ENCODE measurements around the gene RINL.
"Not testable (repeated sequence)": the region's sequence is repeated elsewhere in the genome, so short reads cannot be mapped to it uniquely, and the experiment has no call there.

Gene RINL

DNA sequence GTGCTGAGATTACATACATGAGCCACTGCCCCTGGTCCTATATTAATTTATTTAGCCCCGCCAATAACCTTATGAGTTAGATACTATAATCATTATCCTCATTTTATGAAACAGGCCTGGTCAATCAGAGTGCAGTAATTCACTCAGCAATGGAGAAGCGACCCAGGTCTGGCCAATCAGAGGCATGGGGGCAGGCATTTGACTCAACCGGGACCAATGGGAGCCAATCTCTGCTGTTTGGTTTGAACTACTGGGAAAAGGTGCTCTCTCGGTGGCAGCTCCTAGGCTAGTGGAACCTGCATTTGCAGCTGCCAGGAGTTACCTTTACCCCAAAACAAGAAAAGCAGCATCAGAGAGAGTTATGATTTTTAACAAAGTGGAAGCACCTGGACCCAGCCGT, 14.8 kb upstream of the RINL start:
- Mint-ChIP-seq H3K27me3 (no peaks in the 10 kb centered on the region), H3K9me3 (no peaks in the 10 kb centered on the region), H3K36me3 (ENCODE audit: low read depth) (peaks cover 5% of the 10 kb centered on the region), H3K27ac (no peak overlapping the region), H3K4me3 (no peak overlapping the region), H3K4me1 (peaks cover 6% of the 10 kb centered on the region)
- ATAC-seq (no peak), DNase-seq (no peak)

DNA sequence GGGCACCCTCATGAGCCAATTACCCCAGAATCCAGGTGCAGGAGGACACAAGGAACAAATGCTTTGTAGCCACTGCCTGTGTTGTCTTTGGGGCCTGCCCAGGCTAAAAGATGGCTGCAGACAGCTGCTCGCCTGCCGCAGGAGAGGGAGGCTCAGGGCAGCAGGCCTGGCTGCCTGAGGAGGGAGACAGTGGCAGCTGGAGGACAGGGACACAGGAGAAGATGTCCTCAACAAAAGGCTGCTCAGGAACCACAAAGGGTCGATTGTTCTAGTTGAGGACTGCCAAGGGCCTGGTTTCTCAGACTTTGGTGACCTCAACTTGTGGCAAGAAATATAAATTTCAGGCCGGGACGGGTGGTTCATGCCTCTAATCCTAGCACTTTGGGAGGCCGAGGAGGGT, 13.7 kb upstream of the RINL start:
- no peak for ATAC-seq
- H3K27ac Mint-ChIP-seq, result no peak overlapping the region
- peaks cover 5% of the 10 kb centered on the region for H3K36me3 Mint-ChIP-seq (ENCODE audit: low read depth)

DNA sequence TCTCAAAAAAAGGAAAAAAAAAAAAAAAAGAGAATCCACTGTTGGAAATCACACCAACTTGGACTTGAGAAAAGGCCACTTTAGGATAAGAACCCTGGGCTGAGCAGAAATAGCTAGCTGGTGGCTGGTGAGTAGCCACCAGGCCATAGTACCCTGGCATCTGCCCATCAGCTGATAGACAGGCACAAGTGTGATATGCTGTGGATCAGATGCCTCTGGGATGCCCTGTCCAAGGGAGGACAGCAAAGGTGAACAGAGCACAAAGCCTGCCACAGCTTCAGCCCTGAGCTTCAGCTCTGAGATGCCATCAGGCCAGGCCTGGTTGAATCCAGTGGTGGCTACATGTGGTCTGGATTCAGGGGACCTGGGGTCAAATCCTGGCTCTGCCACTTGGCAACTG, 12.6 kb upstream of the RINL start:
- Mint-ChIP-seq H3K4me1 (no peaks in the 10 kb centered on the region), H3K4me3 (no peak overlapping the region), H3K36me3 (ENCODE audit: low read depth) (peaks cover 5% of the 10 kb centered on the region)

More for the DNA sequence above, 13.7 kb upstream of the RINL start:
- no peak for DNase-seq
- Mint-ChIP-seq H3K4me3 (no peak overlapping the region), H3K27me3 (no peaks in the 10 kb centered on the region), H3K9me3 (no peaks in the 10 kb centered on the region), H3K4me1 (no peaks in the 10 kb centered on the region)

DNA sequence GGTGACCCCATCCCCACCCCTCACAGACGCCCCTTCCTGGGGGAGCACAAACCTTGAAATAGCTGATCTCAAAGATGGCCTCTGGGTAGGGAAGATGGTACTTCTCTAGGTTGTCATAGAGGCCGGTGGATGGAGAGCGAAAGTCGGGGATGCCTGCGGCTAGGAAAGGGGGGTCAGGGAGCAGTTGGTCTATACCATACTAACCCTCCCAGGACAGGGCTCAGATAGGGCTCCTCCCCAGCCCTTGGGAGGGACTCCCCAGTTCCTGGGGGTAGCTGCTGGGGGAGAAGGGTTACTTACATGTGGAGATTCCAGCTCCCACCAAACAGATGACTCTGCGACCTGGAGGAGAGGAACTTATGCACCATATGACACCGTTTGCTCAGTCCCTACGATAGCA, 11.7 kb upstream of the RINL start:
- peaks cover 5% of the 10 kb centered on the region for H3K36me3 Mint-ChIP-seq (ENCODE audit: low read depth)
- H3K27ac Mint-ChIP-seq, result no peak overlapping the region
- DNase-seq, result no peak
- no peak overlapping the region for H3K4me3 Mint-ChIP-seq
- ATAC-seq, result no peak
- H3K9me3 Mint-ChIP-seq, result no peaks in the 10 kb centered on the region
- no peaks in the 10 kb centered on the region for H3K4me1 Mint-ChIP-seq
- H3K27me3 Mint-ChIP-seq, result no peaks in the 10 kb centered on the region

More for the DNA sequence above, 12.6 kb upstream of the RINL start:
- DNase-seq, result no peak
- H3K9me3 Mint-ChIP-seq, result no peaks in the 10 kb centered on the region
- H3K27ac Mint-ChIP-seq, result no peak overlapping the region
- ATAC-seq, result no peak
- no peaks in the 10 kb centered on the region for H3K27me3 Mint-ChIP-seq

DNA sequence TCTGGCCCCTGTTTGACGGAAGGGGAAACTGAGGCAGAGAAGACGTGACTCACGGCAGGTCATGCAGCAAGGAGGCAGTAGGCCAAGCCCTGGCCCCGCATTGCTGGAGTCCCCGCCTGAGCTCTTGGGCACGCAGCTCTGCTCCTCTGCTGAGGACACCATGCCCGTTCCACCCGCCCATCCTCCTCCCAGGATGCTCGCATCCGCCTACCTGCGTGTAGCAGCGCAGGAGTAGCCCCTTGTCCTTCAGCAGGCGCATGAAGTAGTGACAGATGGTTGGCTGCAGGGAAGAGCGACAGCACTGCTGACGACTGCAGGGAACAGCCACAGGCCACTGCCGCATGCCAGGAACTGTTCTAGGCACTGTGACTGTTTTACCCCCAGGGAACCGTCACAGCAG, 10.8 kb upstream of the RINL start:
- no peaks in the 10 kb centered on the region for H3K27me3 Mint-ChIP-seq
- H3K4me3 Mint-ChIP-seq, result no peak overlapping the region
- no peaks in the 10 kb centered on the region for H3K4me1 Mint-ChIP-seq
- H3K36me3 Mint-ChIP-seq (ENCODE audit: low read depth), result peaks cover 5% of the 10 kb centered on the region
- ATAC-seq (no peak), DNase-seq (no peak)
- H3K27ac Mint-ChIP-seq, result no peak overlapping the region
- H3K9me3 Mint-ChIP-seq, result no peaks in the 10 kb centered on the region

DNA sequence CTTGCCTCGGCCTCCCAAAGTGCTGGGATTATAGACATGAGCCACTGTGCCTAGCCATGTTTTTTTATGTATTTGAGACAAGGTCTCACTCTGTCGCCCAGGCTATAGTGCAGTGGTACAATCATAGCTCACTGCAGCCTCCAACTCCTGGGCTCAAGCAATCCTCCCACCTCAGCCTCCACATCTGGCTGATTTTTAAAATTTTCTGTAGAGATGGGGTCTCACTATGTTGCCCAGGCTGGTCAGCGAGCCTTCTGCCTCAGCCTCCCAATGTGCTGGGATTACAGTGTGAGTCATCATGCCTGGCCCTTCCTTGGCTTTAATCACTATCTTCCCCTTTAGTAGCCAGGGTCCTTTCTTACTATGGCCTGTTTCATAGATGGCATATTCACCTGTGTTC, 6.6 kb upstream of the RINL start:
- ATAC-seq; H3K4me1 Mint-ChIP-seq; H3K27me3 Mint-ChIP-seq; H3K4me3 Mint-ChIP-seq; H3K9me3 Mint-ChIP-seq; H3K27ac Mint-ChIP-seq; DNase-seq; H3K36me3 Mint-ChIP-seq (ENCODE audit: low read depth): not testable (repeated sequence)

DNA sequence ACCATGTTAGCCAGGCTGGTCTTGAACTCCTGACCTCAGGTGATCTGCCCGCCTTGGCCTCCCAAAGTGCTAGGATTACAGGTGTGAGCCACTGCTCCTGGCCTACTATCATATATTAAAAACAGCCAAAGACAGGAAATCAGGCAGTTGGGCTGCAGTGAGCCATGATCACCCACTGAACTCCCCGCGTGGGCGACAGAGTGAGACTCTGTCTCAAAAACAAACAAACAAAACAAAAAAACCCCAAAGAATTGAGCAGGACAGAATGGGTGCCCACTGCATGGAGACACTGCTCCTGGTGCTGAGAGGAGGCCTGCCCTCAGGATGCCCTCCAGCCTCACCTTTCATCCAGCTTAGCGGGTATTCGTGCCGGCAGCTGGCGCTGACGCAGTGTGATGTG, 5.2 kb upstream of the RINL start:
- no peaks in the 10 kb centered on the region for H3K36me3 Mint-ChIP-seq (ENCODE audit: low read depth)
- ATAC-seq (no peak), DNase-seq (no peak)
- no peak overlapping the region for H3K4me3 Mint-ChIP-seq
- H3K27me3 Mint-ChIP-seq, result no peaks in the 10 kb centered on the region
- H3K4me1 Mint-ChIP-seq, result peaks cover 12% of the 10 kb centered on the region
- H3K9me3 Mint-ChIP-seq, result no peaks in the 10 kb centered on the region
- no peak overlapping the region for H3K27ac Mint-ChIP-seq

DNA sequence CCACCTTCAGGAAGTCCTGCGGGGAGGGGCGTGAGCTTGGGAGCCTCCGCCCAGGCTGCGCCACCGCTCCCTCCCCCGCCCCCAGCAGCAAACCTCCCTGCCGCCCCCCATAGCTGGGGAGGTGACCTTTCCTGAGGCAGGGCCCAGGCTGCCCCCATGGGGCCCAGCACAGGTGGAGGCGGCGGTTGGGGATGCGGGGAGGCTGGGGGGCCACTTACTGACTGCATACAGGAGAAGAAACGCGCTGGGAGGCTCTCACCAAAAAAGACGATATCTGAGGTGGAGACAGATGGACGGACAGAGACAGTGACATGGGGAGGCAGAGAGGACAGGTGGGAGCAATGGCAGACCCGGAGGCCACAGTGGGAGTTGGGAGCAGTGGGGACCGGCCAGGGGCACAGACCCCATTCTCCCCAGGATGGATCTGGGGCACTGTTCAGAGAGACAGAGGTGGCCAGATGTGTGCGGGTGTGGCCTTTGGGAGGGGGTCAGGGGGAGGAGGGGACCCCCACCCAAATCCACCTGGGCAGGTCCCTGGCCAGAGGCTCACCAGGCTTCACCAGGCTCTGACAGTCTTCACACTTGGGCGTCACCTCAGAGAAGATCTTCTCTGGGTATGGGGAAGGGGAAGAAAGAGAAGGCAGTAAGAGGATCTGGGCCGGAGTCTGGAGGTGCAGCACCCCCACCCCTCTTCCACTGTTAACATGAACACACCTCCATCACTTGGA, 3.0 kb upstream of the RINL start:
- Mint-ChIP-seq H3K4me3 (no peak overlapping the region), H3K27me3 (no peaks in the 10 kb centered on the region), H3K4me1 (peaks cover 29% of the 10 kb centered on the region), H3K27ac (peak overlapping the region; percentile 14), H3K36me3 (ENCODE audit: low read depth) (peaks cover 2% of the 10 kb centered on the region), H3K9me3 (no peaks in the 10 kb centered on the region)
- DNase-seq (no peak), ATAC-seq (no peak)

DNA sequence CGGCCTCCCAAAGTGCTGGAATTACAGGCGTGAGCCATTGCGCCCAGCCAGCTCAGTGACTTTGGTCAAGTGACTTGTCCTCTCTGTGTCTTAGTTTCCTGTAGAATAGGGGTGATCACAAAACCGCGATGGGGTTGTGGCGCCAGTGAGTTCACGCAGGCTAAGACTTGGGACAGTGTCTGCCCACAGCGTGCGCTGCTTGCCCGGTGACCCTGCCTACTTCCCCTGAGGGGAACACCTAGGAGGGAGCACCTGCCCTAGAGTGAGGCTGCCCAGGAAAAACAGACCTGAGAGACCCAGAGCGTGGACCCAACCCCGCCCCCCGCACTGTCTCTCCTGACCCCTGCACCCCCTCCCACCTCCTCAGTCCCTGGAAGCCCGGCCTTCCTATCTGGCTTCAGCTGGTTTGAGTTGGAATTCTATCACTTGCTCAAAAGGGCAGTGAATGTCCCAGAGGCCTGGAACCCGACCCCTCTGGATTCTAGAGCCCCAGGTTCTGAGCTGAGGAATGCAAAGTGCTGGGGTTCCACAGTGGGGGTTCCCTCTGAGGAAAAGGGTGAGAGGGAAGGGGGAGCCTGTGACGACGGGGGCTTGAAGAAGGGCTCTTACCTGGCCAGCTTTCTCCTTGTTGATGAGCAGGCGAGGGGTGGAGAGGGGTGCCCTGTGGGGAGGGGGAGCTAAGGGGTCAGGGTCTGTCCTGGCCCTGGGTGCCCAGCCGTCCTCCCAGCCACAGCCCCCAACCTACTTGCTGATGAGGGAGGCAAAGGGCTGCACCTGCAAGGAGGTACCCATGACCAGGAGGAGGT, 2.2 kb upstream of the RINL start:
- no peaks in the 10 kb centered on the region for H3K9me3 Mint-ChIP-seq
- H3K4me1 Mint-ChIP-seq, result peaks cover 29% of the 10 kb centered on the region
- peak overlapping the region; percentile 60 for H3K27ac Mint-ChIP-seq
- H3K27me3 Mint-ChIP-seq, result no peaks in the 10 kb centered on the region
- ATAC-seq (no peak), DNase-seq (no peak)
- H3K36me3 Mint-ChIP-seq (ENCODE audit: low read depth), result peaks cover 2% of the 10 kb centered on the region
- H3K4me3 Mint-ChIP-seq, result peak overlapping the region; percentile 26

DNA sequence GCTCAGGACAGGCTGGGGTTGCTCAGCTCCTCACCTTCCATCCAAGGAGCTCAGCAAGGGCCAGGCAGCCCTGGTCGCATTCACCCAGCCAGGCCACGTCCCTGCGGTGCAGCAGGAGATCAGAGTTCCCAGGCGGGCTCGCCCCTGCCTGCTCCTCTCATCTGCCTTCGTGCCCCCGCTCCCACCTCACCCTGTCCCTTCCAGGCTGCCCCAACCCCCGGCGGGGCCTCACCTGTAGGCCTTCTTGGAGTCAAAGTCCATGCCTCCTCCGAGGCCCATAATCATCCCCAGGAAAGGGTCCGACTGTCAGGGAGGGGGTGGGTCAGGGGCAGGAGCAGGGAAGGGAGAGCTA, 1.3 kb upstream of the RINL start:
- Mint-ChIP-seq H3K4me1 (peaks cover 29% of the 10 kb centered on the region), H3K9me3 (no peaks in the 10 kb centered on the region), H3K27ac (peak overlapping the region; percentile 97), H3K36me3 (ENCODE audit: low read depth) (peaks cover 2% of the 10 kb centered on the region), H3K4me3 (no peak overlapping the region), H3K27me3 (no peaks in the 10 kb centered on the region)
- no peak for ATAC-seq
- no peak for DNase-seq

DNA sequence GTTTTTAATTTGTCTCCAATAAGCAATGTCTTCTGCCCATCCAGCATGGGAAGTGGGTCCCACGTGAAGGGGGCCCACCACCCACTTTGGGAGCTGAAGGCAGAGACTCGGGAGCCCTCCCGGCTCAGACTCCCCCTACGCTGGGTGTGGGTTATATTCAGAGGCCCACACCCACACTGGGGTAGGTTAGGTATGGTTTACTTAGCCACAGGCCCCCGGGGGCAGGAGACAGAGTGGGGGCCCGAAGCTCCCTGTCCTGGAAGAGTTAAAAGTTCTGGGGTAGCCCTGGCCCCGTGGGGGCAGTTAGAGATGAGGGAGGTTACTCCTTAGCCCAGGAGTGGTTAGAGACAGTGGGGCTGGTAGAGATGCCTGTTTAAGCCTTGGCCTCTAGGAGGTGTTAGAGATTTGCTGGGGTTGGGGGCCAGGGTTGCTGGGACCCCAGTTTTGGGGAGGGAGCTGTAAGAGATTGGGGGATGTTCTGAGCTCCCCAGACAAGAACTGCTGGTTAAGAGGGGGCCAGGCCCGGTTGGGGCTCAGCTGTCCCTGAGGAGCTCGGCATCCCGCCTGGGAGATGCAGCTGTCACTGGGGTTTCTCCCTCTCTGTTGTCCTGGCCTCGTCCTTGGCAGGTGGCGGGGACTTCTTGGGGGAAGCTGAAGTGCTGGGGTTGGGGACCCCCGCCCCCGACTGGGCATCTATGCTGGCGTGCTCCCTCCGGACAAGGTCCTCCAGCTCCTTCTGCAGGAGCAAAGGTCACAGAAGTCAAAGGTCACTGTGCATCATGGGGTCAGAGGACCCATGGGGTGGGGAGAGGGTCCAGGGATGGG, 712 bp upstream of the RINL start:
- peak overlapping the region; percentile 97 for H3K27ac Mint-ChIP-seq
- DNase-seq, result no peak
- H3K4me1 Mint-ChIP-seq, result peaks cover 29% of the 10 kb centered on the region
- peak; percentile 17 for ATAC-seq
- peaks cover 2% of the 10 kb centered on the region for H3K36me3 Mint-ChIP-seq (ENCODE audit: low read depth)
- peak overlapping the region; percentile 86 for H3K4me3 Mint-ChIP-seq
- H3K27me3 Mint-ChIP-seq, result no peaks in the 10 kb centered on the region
- H3K9me3 Mint-ChIP-seq, result no peaks in the 10 kb centered on the region

DNA sequence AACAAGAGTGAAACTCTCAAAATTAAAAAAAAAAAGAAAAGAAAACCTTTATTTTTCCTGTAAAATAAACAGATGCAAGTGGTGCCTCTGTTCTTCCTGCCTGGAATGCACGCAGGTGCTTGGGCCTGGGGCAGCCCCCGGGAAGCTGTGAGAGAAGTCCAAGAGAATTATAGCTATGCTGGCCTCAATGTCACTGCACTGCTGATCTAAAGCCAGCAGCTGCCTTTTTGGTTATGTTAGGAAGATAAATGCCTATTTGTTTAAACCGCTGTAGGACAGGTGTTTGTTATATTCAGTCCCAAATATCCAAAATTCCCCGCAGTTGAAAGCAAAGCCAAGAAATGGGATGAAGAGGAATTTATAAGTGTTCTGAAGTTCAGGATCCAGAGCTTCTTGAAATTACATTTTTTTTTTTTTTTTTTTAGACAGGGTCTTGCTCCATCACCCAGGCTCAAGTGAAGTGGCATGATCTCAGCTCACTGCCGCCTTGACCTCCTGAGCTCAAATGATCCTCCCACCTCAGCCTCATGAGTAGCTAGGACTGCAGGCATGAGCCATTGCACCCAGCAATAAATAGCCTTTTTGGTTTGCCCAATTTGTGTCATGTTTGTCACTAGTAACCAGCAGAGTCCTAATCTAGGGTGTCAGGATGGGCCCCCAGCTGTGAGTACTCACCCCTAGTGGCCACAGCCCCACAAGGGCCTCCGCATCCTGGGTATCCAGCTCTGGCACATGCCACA, 2.2 kb downstream of the RINL start:
- DNase-seq (no peak), ATAC-seq (no peak)
- Mint-ChIP-seq H3K4me1 (peaks cover 32% of the 10 kb centered on the region), H3K27me3 (no peaks in the 10 kb centered on the region), H3K4me3 (no peak overlapping the region), H3K36me3 (ENCODE audit: low read depth) (peaks cover 13% of the 10 kb centered on the region), H3K27ac (no peak overlapping the region), H3K9me3 (no peaks in the 10 kb centered on the region)

DNA sequence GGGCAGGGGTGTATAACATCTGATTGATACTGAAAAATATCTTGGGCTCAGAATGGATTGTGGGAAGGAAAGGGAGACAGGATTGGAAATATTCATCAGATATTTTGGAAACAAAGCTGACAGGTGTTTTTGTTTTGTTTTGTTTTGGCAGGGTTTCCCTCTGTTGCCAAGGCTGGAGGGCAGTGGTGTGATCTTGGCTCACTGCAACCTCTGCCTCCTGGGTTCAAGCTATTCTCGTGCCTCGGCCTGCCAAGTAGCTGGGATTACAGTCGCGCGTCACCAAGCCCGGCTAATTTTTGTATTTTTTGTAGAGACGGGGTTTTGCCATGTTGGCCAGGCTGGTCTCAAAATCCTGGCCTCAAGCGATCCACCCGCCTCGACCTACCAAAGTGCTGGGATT, 4.7 kb downstream of the RINL start:
- not testable (repeated sequence) for ATAC-seq, H3K27ac Mint-ChIP-seq, H3K27me3 Mint-ChIP-seq, H3K9me3 Mint-ChIP-seq, H3K4me3 Mint-ChIP-seq, DNase-seq
- peaks cover 44% of the 10 kb centered on the region for H3K4me1 Mint-ChIP-seq
- peaks cover 18% of the 10 kb centered on the region for H3K36me3 Mint-ChIP-seq (ENCODE audit: low read depth)

DNA sequence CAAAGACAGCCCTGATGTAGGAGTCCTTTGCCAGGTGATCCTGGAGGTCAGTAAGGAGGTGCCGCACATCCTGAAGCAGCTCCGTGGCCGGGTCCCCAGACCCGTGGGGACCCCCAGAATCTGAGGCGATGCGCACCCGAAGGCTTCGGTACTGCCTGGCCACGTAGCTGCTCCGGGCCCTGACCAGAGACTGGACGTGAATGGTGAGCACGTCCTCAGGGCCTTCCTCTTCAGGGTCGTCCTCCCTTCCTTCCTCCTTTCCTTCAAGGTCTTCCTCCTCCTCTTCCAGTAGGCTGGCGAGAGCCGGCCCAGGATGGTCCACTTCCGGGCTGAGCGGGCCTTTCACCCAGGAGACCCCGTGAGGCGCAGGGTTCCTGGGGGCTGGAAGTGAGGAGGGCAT, 7.5 kb downstream of the RINL start:
- peak overlapping the region; percentile 74 for H3K27ac Mint-ChIP-seq
- no peaks in the 10 kb centered on the region for H3K9me3 Mint-ChIP-seq
- peaks cover 37% of the 10 kb centered on the region for H3K4me1 Mint-ChIP-seq
- no peaks in the 10 kb centered on the region for H3K27me3 Mint-ChIP-seq
- H3K4me3 Mint-ChIP-seq, result peak overlapping the region; percentile 83
- DNase-seq (no peak), ATAC-seq (no peak)
- H3K36me3 Mint-ChIP-seq (ENCODE audit: low read depth), result peaks cover 24% of the 10 kb centered on the region
